HCT116 (cell line): ENCODE measurements around the gene SLAIN2. TPM values are rescaled to one million over a fixed set of nuclear protein-coding genes. Genes with fewer than 3 reads are reported as not detected.

Experiments used
- ATAC-seq: fragments of 200-7000 bp; cut with Tn5 transposase; 2 replicates; pipeline ENCODE4 v1.9.1; 2020; ENCODE audit warnings: mild to moderate bottlenecking, moderate library complexity
- BruUV-seq: library from RNA; stranded (reverse); fragments of 400-500 nt; replicated peaks from 2 replicates; lab custom pipeline; 2021; lab: Mats Ljungman, UMichigan
- CTCF ChIA-PET: fragments of 300-600 bp; sonication (Branson Sonifier 250); formaldehyde crosslinking; loops from one replicate; lab custom pipeline; 2021; ENCODE audit warnings: antibody characterized with exemption; lab: Charles Lee
- POLR2A ChIA-PET: fragments of 300-600, 350-600 bp; sonication (Branson Sonifier 250); formaldehyde crosslinking; loops from one replicate; lab custom pipeline; 2021; ENCODE audit warnings: antibody characterized with exemption; lab: Charles Lee
- RAD21 ChIA-PET, 2 experiments: fragments of 300-600 bp; sonication (Branson Sonifier 250); formaldehyde crosslinking; loops; one replicate each; lab custom pipeline; 2023; ENCODE audit warnings: low total read pairs in 2 of 2; ENCODE audit not compliant: uncharacterized antibody in 2 of 2, unreplicated experiment in 2 of 2, low non-redundant PET in 1 of 2; lab: Charles Lee
- DNase-seq: peaks from one replicate; pipeline ENCODE4 v3.0.0-alpha.2; 2010; ENCODE audit warnings: low read depth, low spot score
- H2AFZ ChIP-seq: fragments of 200-600 bp; shearing (Covaris generic), sonication (generic); 2 replicates; pipeline ENCODE4 v1.6.1; 2017; ENCODE audit warnings: low read depth, mixed run types, mixed read lengths, antibody characterized with exemption, low read length; ENCODE audit not compliant: poor library complexity, severe bottlenecking
- H3K27ac ChIP-seq: 2 replicates; pipeline ENCODE4 v1.5.1; 2012; ENCODE audit warnings: low read depth, low read length
- H3K27me3 ChIP-seq: fragments of 200-600 bp; sonication (generic); 2 replicates; pipeline ENCODE4 v1.6.1; 2016; ENCODE audit warnings: mixed run types, low read length, mixed read lengths; ENCODE audit not compliant: insufficient read depth
- H3K36me3 ChIP-seq, 2 experiments: fragments of 200-500 bp in 1 of 2; fragments of 200-600 bp in 1 of 2; sonication (Bioruptor generic) in 1 of 2; sonication (generic) in 1 of 2; 2 replicates each; pipeline versions ENCODE4 v1.5.1 to v1.6.1; 2014 to 2016; ENCODE audit warnings: low read length in 2 of 2, inconsistent platforms in 1 of 2, mixed read lengths in 1 of 2, mixed run types in 1 of 2; ENCODE audit not compliant: insufficient read depth in 2 of 2, control insufficient read depth in 1 of 2
- H3K4me1 ChIP-seq, 2 experiments: fragments of 200-600 bp in 1 of 2; sonication (generic) in 1 of 2; 2 replicates each; pipeline versions ENCODE4 v1.5.1 to v1.6.1; 2012 to 2017; ENCODE audit warnings: low read length in 2 of 2, inconsistent platforms in 1 of 2, mild to moderate bottlenecking in 1 of 2, mixed read lengths in 1 of 2, mixed run types in 1 of 2, moderate library complexity in 1 of 2; ENCODE audit not compliant: insufficient read depth in 2 of 2, control insufficient read depth in 1 of 2
- H3K4me2 ChIP-seq: fragments of 200-600 bp; sonication (generic); 2 replicates; pipeline ENCODE4 v1.6.1; 2017; ENCODE audit warnings: mixed run types, low read length, mixed read lengths
- H3K4me3 ChIP-seq, 2 experiments: fragments of 200-600 bp in 1 of 2; sonication (generic) in 1 of 2; replicated peaks in 1 of 2; 2 replicates each; pipeline ENCODE4 v1.5.1; 2011 to 2016; ENCODE audit warnings: low read length in 2 of 2, control low read depth in 1 of 2, low read depth in 1 of 2, mild to moderate bottlenecking in 1 of 2, mixed read lengths in 1 of 2, mixed run types in 1 of 2
- H3K79me2 ChIP-seq: fragments of 200-600 bp; sonication (generic); 2 replicates; pipeline ENCODE4 v1.6.1; 2017; ENCODE audit warnings: mild to moderate bottlenecking, mixed run types, low read length, moderate library complexity, mixed read lengths; ENCODE audit not compliant: insufficient read depth
- H3K9ac ChIP-seq: fragments of 200-600 bp; sonication (generic); 2 replicates; pipeline ENCODE4 v1.6.1; 2016; ENCODE audit warnings: low read length, mixed read lengths
- H3K9me2 ChIP-seq: fragments of 200-600 bp; sonication (generic), shearing (Covaris generic); 2 replicates; pipeline ENCODE4 v1.6.1; 2017; ENCODE audit warnings: mixed run types, mild to moderate bottlenecking, moderate library complexity; ENCODE audit not compliant: insufficient read depth
- H3K9me3 ChIP-seq, 2 experiments: fragments of 200-500 bp in 1 of 2; fragments of 200-600 bp in 1 of 2; sonication (Bioruptor generic) in 1 of 2; sonication (generic) in 1 of 2; 2 replicates each; pipeline ENCODE4 v1.6.1; 2014 to 2017; ENCODE audit warnings: low read length in 2 of 2, mixed read lengths in 2 of 2, inconsistent platforms in 1 of 2, low read depth in 1 of 2, mild to moderate bottlenecking in 1 of 2, mixed run types in 1 of 2, moderate library complexity in 1 of 2; ENCODE audit not compliant: control insufficient read depth in 1 of 2, insufficient read depth in 1 of 2
- H4K20me1 ChIP-seq: fragments of 200-600 bp; sonication (generic), shearing (Covaris generic); 2 replicates; pipeline ENCODE4 v1.6.1; 2017; ENCODE audit warnings: mixed run types, mild to moderate bottlenecking, moderate library complexity; ENCODE audit not compliant: insufficient read depth
- CBX3 ChIP-seq: IDR thresholded peaks from 2 replicates; pipeline ENCODE4 v1.6.1; 2012; ENCODE audit warnings: low read depth
- CEBPB ChIP-seq: IDR thresholded peaks from 2 replicates; pipeline ENCODE4 v1.6.1; 2012; ENCODE audit warnings: low read depth
- ELF1 ChIP-seq: IDR thresholded peaks from 2 replicates; pipeline ENCODE4 v1.6.1; 2012; ENCODE audit warnings: low read depth, borderline replicate concordance
- EZH2 ChIP-seq: fragments of 200-600 bp; sonication (generic); IDR thresholded peaks from 2 replicates; pipeline ENCODE4 v1.6.1; 2017; ENCODE audit warnings: antibody characterized with exemption, mixed run types
- EZH2phosphoT487 ChIP-seq: fragments of 200-600 bp; IDR thresholded peaks from 2 replicates; pipeline ENCODE4 v1.6.1; 2018; ENCODE audit warnings: antibody characterized with exemption, borderline replicate concordance
- FOSL1 ChIP-seq: IDR thresholded peaks from 2 replicates; pipeline ENCODE4 v1.6.1; 2012; ENCODE audit warnings: low read depth
- JUND ChIP-seq: IDR thresholded peaks from 2 replicates; pipeline ENCODE4 v1.6.1; 2012
- POLR2A ChIP-seq: IDR thresholded peaks from 2 replicates; pipeline ENCODE4 v1.7.0; 2011; ENCODE audit warnings: borderline replicate concordance; ENCODE audit not compliant: insufficient read depth, insufficient read length; ENCODE audit errors: extremely low read depth
- POLR2AphosphoS5 ChIP-seq: IDR thresholded peaks from 2 replicates; pipeline ENCODE4 v1.6.1; 2011; ENCODE audit warnings: mild to moderate bottlenecking, low read depth, low read length, moderate library complexity
- RAD21 ChIP-seq: IDR thresholded peaks from 2 replicates; pipeline ENCODE4 v1.6.1; 2012; ENCODE audit warnings: low read depth, mild to moderate bottlenecking
- SIN3A ChIP-seq: IDR thresholded peaks from 2 replicates; pipeline ENCODE4 v1.6.1; 2012; ENCODE audit warnings: low read depth
- SP1 ChIP-seq: IDR thresholded peaks from 2 replicates; pipeline ENCODE4 v1.6.1; 2012; ENCODE audit warnings: low read depth
- SRF ChIP-seq: IDR thresholded peaks from 2 replicates; pipeline ENCODE4 v1.6.1; 2012; ENCODE audit warnings: low read depth
- TCF7L2 ChIP-seq: IDR thresholded peaks from 2 replicates; pipeline ENCODE4 v1.7.0; 2011; ENCODE audit warnings: borderline replicate concordance, inconsistent platforms; ENCODE audit not compliant: insufficient read depth, insufficient read length; ENCODE audit errors: extremely low read depth
- YY1 ChIP-seq: IDR thresholded peaks from 2 replicates; pipeline ENCODE4 v1.6.1; 2011; ENCODE audit warnings: low read length, low read depth, moderate library complexity, mild to moderate bottlenecking; ENCODE audit not compliant: insufficient replicate concordance; ENCODE audit errors: extremely low read depth
- ZFX ChIP-seq: fragments of 450-650 bp; IDR thresholded peaks from 2 replicates; pipeline ENCODE4 v1.6.1; 2017
- ZNF274 ChIP-seq: fragments of 200-500 bp; sonication (Bioruptor generic); IDR thresholded peaks from 2 replicates; pipeline ENCODE4 v1.6.1; 2014; ENCODE audit warnings: mild to moderate bottlenecking, low read depth, low read length, inconsistent platforms
- intact Hi-C: fragments of 100-400 bp; cut with micrococcal nuclease; formaldehyde crosslinking; loops from 2 replicates; pipeline ENCODE4 v1.10.0; 2022
- total RNA-seq: library from RNA; stranded (reverse); gene quantifications from one replicate; pipeline ENCODE4 v1.2.1, GENCODE V29; 2021; ENCODE audit not compliant: unreplicated experiment
- TF ChIP-seq, protein P1 (sequence below), 3 experiments: fragments of 200-600 bp in 1 of 3; sonication (generic) in 1 of 3; IDR thresholded peaks in 2 of 3; conservative IDR thresholded peaks in 1 of 3; 2 replicates each; pipeline ENCODE4 v1.5.1; 2012 to 2017; ENCODE audit warnings: low read depth in 2 of 3, low read length in 2 of 3, antibody characterized with exemption in 1 of 3, borderline replicate concordance in 1 of 3, control low read depth in 1 of 3, mild to moderate bottlenecking in 1 of 3, mixed read lengths in 1 of 3, mixed run types in 1 of 3, moderate library complexity in 1 of 3; ENCODE audit not compliant: insufficient read depth in 1 of 3
- TF ChIP-seq, protein P2 (sequence below): IDR thresholded peaks from 2 replicates; pipeline ENCODE4 v1.6.1; 2012
- TF ChIP-seq, protein P3 (sequence below): IDR thresholded peaks from 2 replicates; pipeline ENCODE4 v1.6.1; 2012

SLAIN2 gene
- total RNA-seq, 1 experiment from 2014 or later, result 50.3 TPM

DNA sequence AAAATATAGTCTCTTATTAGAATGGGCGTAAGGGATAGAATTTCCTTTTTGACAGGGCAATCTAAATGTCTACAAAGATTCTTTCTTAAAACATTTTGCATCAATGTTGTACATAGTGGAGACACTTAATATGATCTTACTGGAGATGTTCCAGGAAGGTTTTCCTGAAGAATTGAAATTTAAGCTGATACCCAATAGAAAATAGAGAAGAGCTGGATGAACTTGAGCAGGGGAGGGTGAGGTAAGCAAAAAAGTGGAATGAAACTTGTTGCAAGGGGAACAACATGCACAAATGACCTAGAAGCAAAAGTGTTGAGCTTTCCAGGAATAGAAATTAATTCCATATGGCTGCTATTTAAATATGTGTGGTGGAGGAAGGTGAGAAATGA is 19.7 kb downstream of the SLAIN2 start:
- POLR2A ChIA-PET, result no interaction called here
- TF ChIP-seq JUND (no peak), SRF (no peak), SIN3A (no peak), ELF1 (no peak), RAD21 (no peak), CBX3 (no peak), CEBPB (no peak), ZFX (no peak), ZNF274 (no peak), SP1 (no peak), EZH2phosphoT487 (no peak), POLR2AphosphoS5 (no peak), EZH2 (no peak), YY1 (no peak), TCF7L2 (no peak), POLR2A (no peak), FOSL1 (no peak)
- TF ChIP-seq, protein P1, sequence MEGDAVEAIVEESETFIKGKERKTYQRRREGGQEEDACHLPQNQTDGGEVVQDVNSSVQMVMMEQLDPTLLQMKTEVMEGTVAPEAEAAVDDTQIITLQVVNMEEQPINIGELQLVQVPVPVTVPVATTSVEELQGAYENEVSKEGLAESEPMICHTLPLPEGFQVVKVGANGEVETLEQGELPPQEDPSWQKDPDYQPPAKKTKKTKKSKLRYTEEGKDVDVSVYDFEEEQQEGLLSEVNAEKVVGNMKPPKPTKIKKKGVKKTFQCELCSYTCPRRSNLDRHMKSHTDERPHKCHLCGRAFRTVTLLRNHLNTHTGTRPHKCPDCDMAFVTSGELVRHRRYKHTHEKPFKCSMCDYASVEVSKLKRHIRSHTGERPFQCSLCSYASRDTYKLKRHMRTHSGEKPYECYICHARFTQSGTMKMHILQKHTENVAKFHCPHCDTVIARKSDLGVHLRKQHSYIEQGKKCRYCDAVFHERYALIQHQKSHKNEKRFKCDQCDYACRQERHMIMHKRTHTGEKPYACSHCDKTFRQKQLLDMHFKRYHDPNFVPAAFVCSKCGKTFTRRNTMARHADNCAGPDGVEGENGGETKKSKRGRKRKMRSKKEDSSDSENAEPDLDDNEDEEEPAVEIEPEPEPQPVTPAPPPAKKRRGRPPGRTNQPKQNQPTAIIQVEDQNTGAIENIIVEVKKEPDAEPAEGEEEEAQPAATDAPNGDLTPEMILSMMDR (IDR thresholded peaks at IDR 0.05 in 2 of 3, conservative IDR thresholded peaks at IDR 0.05 in 1 of 3; ENCODE audit: borderline replicate concordance in 1 of 3, insufficient read depth in 1 of 3, low read depth in 2 of 3, low read length in 2 of 3), result no peak
- TF ChIP-seq, protein P2, sequence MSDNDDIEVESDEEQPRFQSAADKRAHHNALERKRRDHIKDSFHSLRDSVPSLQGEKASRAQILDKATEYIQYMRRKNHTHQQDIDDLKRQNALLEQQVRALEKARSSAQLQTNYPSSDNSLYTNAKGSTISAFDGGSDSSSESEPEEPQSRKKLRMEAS, result no peak
- TF ChIP-seq, protein P3, sequence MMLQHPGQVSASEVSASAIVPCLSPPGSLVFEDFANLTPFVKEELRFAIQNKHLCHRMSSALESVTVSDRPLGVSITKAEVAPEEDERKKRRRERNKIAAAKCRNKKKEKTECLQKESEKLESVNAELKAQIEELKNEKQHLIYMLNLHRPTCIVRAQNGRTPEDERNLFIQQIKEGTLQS, result no peak
- peaks cover 44% of the 10 kb centered on the region for H3K79me2 ChIP-seq
- CTCF ChIA-PET, result no interaction called here
- H2AFZ ChIP-seq, result no peak overlapping the region
- ATAC-seq (no peak), DNase-seq (no peak)
- no peak overlapping the region for H3K9ac ChIP-seq
- no TSS peak for BruUV-seq
- H3K9me3 ChIP-seq, result no peaks in the 10 kb centered on the region
- H3K27ac ChIP-seq, result no peak overlapping the region
- no peaks in the 10 kb centered on the region for H3K36me3 ChIP-seq
- no peak overlapping the region for H3K4me2 ChIP-seq
- H3K27me3 ChIP-seq, result no peaks in the 10 kb centered on the region
- H3K4me3 ChIP-seq, result no peak overlapping the region
- H3K4me1 ChIP-seq, result peaks cover 0 to 8% of the 10 kb centered on the region in 2 experiments; a peak in 2 of 4 replicates
- no peaks in the 10 kb centered on the region; the same call in 1 of the 2 replicates for H4K20me1 ChIP-seq
- intact Hi-C loops, result no loop called here
- no peaks in the 10 kb centered on the region for H3K9me2 ChIP-seq
- RAD21 ChIA-PET, result no interaction called here
